H1 (cell line): ENCODE measurements around the gene ZMYM4. TPM values are rescaled to one million over a fixed set of nuclear protein-coding genes. Genes with fewer than 3 reads are reported as not detected.

Experiments
- CTCF ChIA-PET: fragments of 300-600 bp; sonication (Branson Sonifier 250); formaldehyde crosslinking; loops from one replicate; lab custom pipeline; 2021; ENCODE audit not compliant: partially characterized antibody; lab: Charles Lee
- POLR2A ChIA-PET: fragments of 300-600 bp; sonication (Branson Sonifier 250); formaldehyde crosslinking; loops from one replicate; lab custom pipeline; 2021; ENCODE audit warnings: inconsistent platforms; ENCODE audit not compliant: partially characterized antibody; lab: Charles Lee
- DNase-seq, 2 experiments: peaks; one replicate each; pipeline versions ENCODE4 v3.0.0 to v3.0.0-alpha.2; 2010 to 2022; ENCODE audit warnings: low spot score in 2 of 2, low read depth in 1 of 2, mixed read lengths in 1 of 2
- FAIRE-seq: peaks from 2 replicates; lab custom pipeline; 2011; peaks lifted over from hg19 to GRCh38; lab: Jason Lieb, UNC
- H2AFZ ChIP-seq: 2 replicates; pipeline ENCODE4 v1.8.1; 2012; ENCODE audit warnings: low read length, inconsistent platforms
- H2AK5ac ChIP-seq: 2 replicates; pipeline ENCODE4 v1.6.1; 2013; ENCODE audit warnings: low read depth, low read length
- H2BK120ac ChIP-seq: replicated peaks from 2 replicates; pipeline ENCODE3; 2013; ENCODE audit warnings: low read depth, low read length, inconsistent platforms
- H2BK12ac ChIP-seq: 2 replicates; pipeline ENCODE4 v1.6.1; 2013; ENCODE audit warnings: low read depth, low read length
- H2BK15ac ChIP-seq: 2 replicates; pipeline ENCODE4 v1.6.1; 2013; ENCODE audit warnings: low read length
- H2BK20ac ChIP-seq: 2 replicates; pipeline ENCODE4 v1.6.1; 2013; ENCODE audit warnings: low read length
- H2BK5ac ChIP-seq: 2 replicates; pipeline ENCODE4 v1.6.1; 2013; ENCODE audit warnings: low read depth, low read length
- H3K14ac ChIP-seq: 2 replicates; pipeline ENCODE4 v1.6.1; 2013; ENCODE audit warnings: inconsistent platforms; ENCODE audit not compliant: insufficient read length
- H3K18ac ChIP-seq: 2 replicates; pipeline ENCODE4 v1.6.1; 2013; ENCODE audit warnings: low read length; ENCODE audit errors: extremely low read depth
- H3K23ac ChIP-seq: 2 replicates; pipeline ENCODE4 v1.6.1; 2013; ENCODE audit warnings: inconsistent platforms; ENCODE audit not compliant: insufficient read length
- H3K23me2 ChIP-seq: 2 replicates; pipeline ENCODE4 v1.6.1; 2013; ENCODE audit warnings: low read depth, low read length
- H3K27ac ChIP-seq: 2 replicates; pipeline ENCODE4 v1.6.1; 2011; ENCODE audit warnings: low read depth, low read length, inconsistent platforms
- H3K27me3 ChIP-seq, 4 experiments: replicated peaks in 1 of 4; 1 replicate in 1 of 4; 2 replicates in 3 of 4; pipeline versions ENCODE4 v1.6.1 to v1.8.1; 2011 to 2013; ENCODE audit warnings: low read length in 3 of 4, mild to moderate bottlenecking in 3 of 4, inconsistent platforms in 2 of 4, mixed read lengths in 2 of 4, moderate library complexity in 1 of 4; ENCODE audit not compliant: control insufficient read depth in 3 of 4, insufficient read depth in 3 of 4; ENCODE audit errors: extremely low read depth in 1 of 4
- H3K36me3 ChIP-seq, 4 experiments: 2 replicates each; pipeline versions ENCODE4 v1.6.1 to v1.8.1; 2011 to 2013; ENCODE audit warnings: mild to moderate bottlenecking in 4 of 4, low read length in 3 of 4, moderate library complexity in 2 of 4, control low read depth in 1 of 4, inconsistent platforms in 1 of 4; ENCODE audit not compliant: insufficient read depth in 4 of 4, control insufficient read depth in 2 of 4
- H3K4ac ChIP-seq: replicated peaks from 2 replicates; pipeline ENCODE3; 2013; ENCODE audit warnings: low read length, low read depth, mixed read lengths, inconsistent platforms; ENCODE audit not compliant: insufficient read length
- H3K4me1 ChIP-seq, 4 experiments: replicated peaks in 1 of 4; 1 replicate in 1 of 4; 2 replicates in 3 of 4; pipeline versions ENCODE4 v1.6.1 to v1.8.1; 2011 to 2013; ENCODE audit warnings: low read length in 3 of 4, inconsistent platforms in 2 of 4, mixed read lengths in 1 of 4; ENCODE audit not compliant: insufficient read depth in 4 of 4, control insufficient read depth in 3 of 4
- H3K4me2 ChIP-seq, 2 experiments: 2 replicates each; pipeline versions ENCODE4 v1.6.1 to v1.8.1; 2011 to 2013; ENCODE audit warnings: low read depth in 2 of 2, low read length in 2 of 2, control low read depth in 1 of 2, inconsistent platforms in 1 of 2, mild to moderate bottlenecking in 1 of 2; ENCODE audit not compliant: insufficient read depth in 1 of 2
- H3K4me3 ChIP-seq, 4 experiments: fragments of 200-600, 300-600 bp in 1 of 4; sonication (generic), shearing (Covaris generic), sonication (Bioruptor Twin) in 1 of 4; 2 replicates each; pipeline versions ENCODE4 v1.5.1 to v1.8.1; 2011 to 2016; ENCODE audit warnings: low read length in 4 of 4, low read depth in 3 of 4, control low read depth in 2 of 4, inconsistent platforms in 2 of 4, mild to moderate bottlenecking in 2 of 4, mixed read lengths in 1 of 4, moderate library complexity in 1 of 4; ENCODE audit not compliant: insufficient read depth in 2 of 4; ENCODE audit errors: extremely low read depth in 1 of 4
- H3K56ac ChIP-seq: replicated peaks from 2 replicates; pipeline ENCODE3; 2013; ENCODE audit warnings: low read depth, mild to moderate bottlenecking, mixed read lengths, low read length, inconsistent platforms; ENCODE audit not compliant: insufficient read length
- H3K79me1 ChIP-seq: 2 replicates; pipeline ENCODE4 v1.6.1; 2013; ENCODE audit warnings: low read depth, low read length, control low read depth
- H3K79me2 ChIP-seq, 2 experiments: 2 replicates each; pipeline versions ENCODE4 v1.6.1 to v1.8.1; 2012 to 2013; ENCODE audit warnings: low read length in 2 of 2, mild to moderate bottlenecking in 2 of 2, inconsistent platforms in 1 of 2; ENCODE audit not compliant: insufficient read depth in 2 of 2, control insufficient read depth in 1 of 2
- H3K9ac ChIP-seq, 4 experiments: replicated peaks in 1 of 4; 1 replicate in 1 of 4; 2 replicates in 3 of 4; pipeline versions ENCODE4 v1.6.1 to v1.8.1; 2011 to 2013; ENCODE audit warnings: low read depth in 3 of 4, low read length in 3 of 4, control low read depth in 2 of 4, mild to moderate bottlenecking in 2 of 4, moderate library complexity in 2 of 4, inconsistent platforms in 1 of 4; ENCODE audit errors: extremely low read depth in 1 of 4
- H3K9me3 ChIP-seq, 2 experiments: 2 replicates each; pipeline versions ENCODE4 v1.6.1 to v1.8.1; 2012 to 2013; ENCODE audit warnings: mild to moderate bottlenecking in 2 of 2, moderate library complexity in 2 of 2, control low read depth in 1 of 2, inconsistent platforms in 1 of 2, low read depth in 1 of 2, low read length in 1 of 2, mixed read lengths in 1 of 2; ENCODE audit not compliant: insufficient read depth in 2 of 2
- H4K20me1 ChIP-seq, 2 experiments: replicated peaks in 1 of 2; 2 replicates each; pipeline versions ENCODE3 to v1.8.1; 2011 to 2013; ENCODE audit warnings: inconsistent platforms in 2 of 2, low read length in 2 of 2, mild to moderate bottlenecking in 1 of 2; ENCODE audit not compliant: insufficient read depth in 2 of 2, control insufficient read depth in 1 of 2
- H4K5ac ChIP-seq: 2 replicates; pipeline ENCODE4 v1.6.1; 2013; ENCODE audit warnings: low read length, low read depth, mixed read lengths, inconsistent platforms; ENCODE audit not compliant: insufficient read length
- H4K8ac ChIP-seq: 2 replicates; pipeline ENCODE4 v1.8.0; 2013; ENCODE audit warnings: mild to moderate bottlenecking, moderate library complexity, low read length, inconsistent platforms; ENCODE audit not compliant: insufficient read depth; ENCODE audit errors: extremely low read depth
- H4K91ac ChIP-seq: replicated peaks from 2 replicates; pipeline ENCODE3; 2013; ENCODE audit warnings: low read length, mixed read lengths, inconsistent platforms; ENCODE audit not compliant: insufficient read length
- ASH2L ChIP-seq: fragments of 200-600, 300-600 bp; sonication (generic); IDR thresholded peaks from one replicate; pipeline ENCODE4 v1.7.1; 2017; ENCODE audit warnings: low read length
- CTBP2 ChIP-seq: IDR thresholded peaks from 2 replicates; pipeline ENCODE4 v1.7.0; 2011; ENCODE audit warnings: borderline replicate concordance, mild to moderate bottlenecking, moderate library complexity, mixed read lengths, low read length; ENCODE audit not compliant: insufficient read depth, insufficient read length
- E2F6 ChIP-seq: IDR thresholded peaks from 2 replicates; pipeline ENCODE4 v1.6.1; 2012; ENCODE audit warnings: inconsistent platforms
- JUN ChIP-seq: IDR thresholded peaks from 2 replicates; pipeline ENCODE4 v1.6.1; 2011; ENCODE audit warnings: low read depth, mild to moderate bottlenecking, improper control_type of control experiment, low read length
- MAFK ChIP-seq: IDR thresholded peaks from 2 replicates; pipeline ENCODE4 v1.6.1; 2012; ENCODE audit warnings: low read depth, mild to moderate bottlenecking, improper control_type of control experiment, low read length
- TAF7 ChIP-seq: optimal IDR thresholded peaks from 2 replicates; pipeline ENCODE3; 2011; ENCODE audit warnings: low read depth, mild to moderate bottlenecking, inconsistent platforms, low read length, moderate library complexity, borderline replicate concordance
- YY1 ChIP-seq: IDR thresholded peaks from 2 replicates; pipeline ENCODE4 v1.6.1; 2011; ENCODE audit warnings: low read depth, mild to moderate bottlenecking, low read length
- ZNF274 ChIP-seq: IDR thresholded peaks from 2 replicates; pipeline ENCODE4 v1.7.0; 2012; ENCODE audit warnings: low read length, borderline replicate concordance; ENCODE audit errors: extremely low read depth
- WGBS, 2 experiments: shearing (Covaris generic) in 1 of 2; methylation state at CpG; one replicate each; pipeline versions ENCODE4 v1.1.6 to v1.1.7; 2013 to 2015; ENCODE audit warnings: low lambda C conversion rate in 2 of 2, mixed read lengths in 2 of 2, inconsistent platforms in 1 of 2, low coverage in 1 of 2, missing lambda C conversion rate in 1 of 2; ENCODE audit not compliant: insufficient replicate concordance in 2 of 2, insufficient coverage in 1 of 2, insufficient read length in 1 of 2; ENCODE audit errors: extremely low coverage in 1 of 2, missing lambda C conversion rate in 1 of 2; 5-methylcytosine and 5-hydroxymethylcytosine counted together
- polyA plus RNA-seq, 7 experiments: library from polyadenylated mRNA; depleted of rRNA in 3 of 7; stranded (reverse) in 5 of 7; unstranded in 2 of 7; fragments of >200 nt in 5 of 7; fragments of 200-250 nt in 2 of 7; gene quantifications; 1 replicate in 5 of 7; 2 replicates in 1 of 7; 4 replicates in 1 of 7; pipeline versions ENCODE4 v1.2.1 to v1.2.3, GENCODE V29; 2011 to 2013; ENCODE audit warnings: missing spikeins in 2 of 7, mixed read lengths in 2 of 7
- total RNA-seq: library from RNA; stranded (reverse); fragmentation: NEBNext Ultra II Directional; extraction: Animal tissue kit (Norgen Biotek cat#: 25700); gene quantifications from 2 replicates; pipeline ENCODE4 v1.2.1, GENCODE V29; 2021
- TF ChIP-seq, protein P1 (sequence below): IDR thresholded peaks from 2 replicates; pipeline ENCODE4 v1.6.1; 2012; ENCODE audit warnings: low read length, inconsistent platforms
- TF ChIP-seq, protein P2 (sequence below): IDR thresholded peaks from 2 replicates; pipeline ENCODE4 v1.6.1; 2012; ENCODE audit warnings: inconsistent platforms

The ZMYM4 gene
- total and polyA plus RNA-seq, 2 of the 8 experiments (the other 6 are each of a cell fraction or from before 2014, with no cell fraction given) = 16.7 to 81.3 TPM

- 96% methylated on average over 4 of the region's 4 CpGs; no CpG with 5 or more reads in 1 of the 2 experiments for WGBS, 2 experiments
- H2BK5ac ChIP-seq = no peak overlapping the region
- no peaks in the 10 kb centered on the region for H3K9me3 ChIP-seq
- H3K23ac ChIP-seq = no peak overlapping the region
- no peaks in the 10 kb centered on the region for H3K36me3 ChIP-seq
- POLR2A ChIA-PET = no interaction called here
- no peak overlapping the region for H3K9ac ChIP-seq
- no peak overlapping the region for H4K8ac ChIP-seq
- no peak for FAIRE-seq
- no peak overlapping the region for H2BK20ac ChIP-seq
- no peak overlapping the region for H3K18ac ChIP-seq
- no peak overlapping the region for H3K56ac ChIP-seq
- H4K20me1 ChIP-seq = no peaks in the 10 kb centered on the region
- H3K14ac ChIP-seq = no peak overlapping the region
- peaks cover 0 to 3% (median 0%) of the 10 kb centered on the region in 4 experiments; a peak in 1 of 7 replicates for H3K4me1 ChIP-seq
- H2BK15ac ChIP-seq = no peak overlapping the region
- no peaks in the 10 kb centered on the region for H3K27me3 ChIP-seq
- H3K4ac ChIP-seq = no peak overlapping the region
- H3K79me2 ChIP-seq = no peaks in the 10 kb centered on the region
- no peak overlapping the region for H2BK120ac ChIP-seq
- no peaks in the 10 kb centered on the region for H3K23me2 ChIP-seq
- no peak for DNase-seq
- CTCF ChIA-PET = interaction anchor here (0.5 to 1.3 kb wide), 3 partner anchors 18 to 232 kb away, joined by 3 to 5 read pairs (median 3); no protein-coding TSS in a partner anchor
- H3K79me1 ChIP-seq = no peaks in the 10 kb centered on the region
- no peak overlapping the region for H3K4me2 ChIP-seq
- H2BK12ac ChIP-seq = no peak overlapping the region
- no peak overlapping the region for H4K5ac ChIP-seq
- H2AK5ac ChIP-seq = no peak overlapping the region
- H2AFZ ChIP-seq = no peak overlapping the region
- H3K27ac ChIP-seq = no peak overlapping the region
- no peak overlapping the region for H3K4me3 ChIP-seq
- no peak overlapping the region for H4K91ac ChIP-seq
- TF ChIP-seq CTBP2 (no peak), ZNF274 (no peak), YY1 (no peak), ASH2L (no peak), TAF7 (no peak), MAFK (no peak), JUN (no peak), E2F6 (no peak)
- TF ChIP-seq, protein P1, sequence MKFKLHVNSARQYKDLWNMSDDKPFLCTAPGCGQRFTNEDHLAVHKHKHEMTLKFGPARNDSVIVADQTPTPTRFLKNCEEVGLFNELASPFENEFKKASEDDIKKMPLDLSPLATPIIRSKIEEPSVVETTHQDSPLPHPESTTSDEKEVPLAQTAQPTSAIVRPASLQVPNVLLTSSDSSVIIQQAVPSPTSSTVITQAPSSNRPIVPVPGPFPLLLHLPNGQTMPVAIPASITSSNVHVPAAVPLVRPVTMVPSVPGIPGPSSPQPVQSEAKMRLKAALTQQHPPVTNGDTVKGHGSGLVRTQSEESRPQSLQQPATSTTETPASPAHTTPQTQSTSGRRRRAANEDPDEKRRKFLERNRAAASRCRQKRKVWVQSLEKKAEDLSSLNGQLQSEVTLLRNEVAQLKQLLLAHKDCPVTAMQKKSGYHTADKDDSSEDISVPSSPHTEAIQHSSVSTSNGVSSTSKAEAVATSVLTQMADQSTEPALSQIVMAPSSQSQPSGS = no peak
- TF ChIP-seq, protein P2, sequence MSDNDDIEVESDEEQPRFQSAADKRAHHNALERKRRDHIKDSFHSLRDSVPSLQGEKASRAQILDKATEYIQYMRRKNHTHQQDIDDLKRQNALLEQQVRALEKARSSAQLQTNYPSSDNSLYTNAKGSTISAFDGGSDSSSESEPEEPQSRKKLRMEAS = no peak
Observed at GRCh38 chr1:35261412-35262120, 6.9 kb upstream of the ZMYM4 start.
